Natural killer cell (primary cell): ENCODE results near the gene IL17D. TPM values are rescaled to one million over a fixed set of nuclear protein-coding genes. Genes with fewer than 3 reads are reported as not detected.

Experiments
- ATAC-seq, 3 donors: fragments of 150-1000 bp in 2 of 3; fragments of 200-7000 bp in 1 of 3; cut with Tn5 transposase; 1 replicate in 1 of 3; 2 replicates in 2 of 3; pipeline ENCODE4 v1.10.0; 2021; ENCODE audit warnings: mild to moderate bottlenecking in 2 of 3, moderate library complexity in 2 of 3
- DNase-seq, 2 donors: peaks; one replicate each; pipeline versions ENCODE4 v3.0.0 to v3.0.0-alpha.2; 2013 to 2021; ENCODE audit warnings: mixed read lengths in 1 of 2
- H3K27ac ChIP-seq: one replicate; pipeline ENCODE4 v1.5.1; 2013; ENCODE audit warnings: mild to moderate bottlenecking, low read length
- H3K27me3 ChIP-seq: one replicate; pipeline ENCODE4 v1.6.1; 2013; ENCODE audit warnings: low read length; ENCODE audit not compliant: control insufficient read depth, insufficient read depth
- H3K36me3 ChIP-seq: one replicate; pipeline ENCODE4 v1.6.1; 2013; ENCODE audit warnings: low read length; ENCODE audit not compliant: control insufficient read depth, insufficient read depth
- H3K4me1 ChIP-seq: one replicate; pipeline ENCODE4 v1.6.1; 2013; ENCODE audit warnings: low read length; ENCODE audit not compliant: control insufficient read depth, insufficient read depth
- H3K4me3 ChIP-seq: one replicate; pipeline ENCODE4 v1.5.1; 2013; ENCODE audit warnings: low read length
- H3K9me3 ChIP-seq: one replicate; pipeline ENCODE4 v1.6.1; 2013; ENCODE audit warnings: low read length; ENCODE audit not compliant: control insufficient read depth, insufficient read depth
- H3K27ac Mint-ChIP-seq, 2 donors: one replicate each; pipeline ENCODE4 v1.8.0; 2022; ENCODE audit warnings: mild to moderate bottlenecking in 2 of 2, mixed read lengths in 2 of 2, moderate library complexity in 1 of 2
- H3K27me3 Mint-ChIP-seq, 2 donors: one replicate each; pipeline ENCODE4 v1.8.0; 2022; ENCODE audit warnings: low read depth in 2 of 2, mixed read lengths in 2 of 2
- H3K36me3 Mint-ChIP-seq: one replicate; pipeline ENCODE4 v1.8.0; 2022; ENCODE audit warnings: mixed read lengths
- H3K4me1 Mint-ChIP-seq, 2 donors: one replicate each; pipeline ENCODE4 v1.8.0; 2022; ENCODE audit warnings: mixed read lengths in 2 of 2
- H3K4me3 Mint-ChIP-seq: one replicate; pipeline ENCODE4 v1.8.0; 2022; ENCODE audit warnings: mild to moderate bottlenecking, moderate library complexity, mixed read lengths
- H3K9me3 Mint-ChIP-seq, 2 donors: one replicate each; pipeline ENCODE4 v1.8.0; 2022; ENCODE audit warnings: mixed read lengths in 2 of 2
- CTCF ChIP-seq: fragments of 200-600 bp; IDR thresholded peaks from one replicate; pipeline ENCODE4 v1.8.0; 2022; ENCODE audit warnings: antibody characterized with exemption
- WGBS: methylation state at CpG from one replicate; pipeline ENCODE4 v1.1.7; 2013; ENCODE audit warnings: missing lambda C conversion rate; ENCODE audit not compliant: insufficient coverage; 5-methylcytosine and 5-hydroxymethylcytosine counted together
- intact Hi-C: fragments of 100-400 bp; cut with micrococcal nuclease; formaldehyde crosslinking; loops from one replicate; pipeline ENCODE4 v1.14.2; 2022
- total RNA-seq, 4 donors: library from RNA; stranded (reverse); fragments of 120-200 nt in 1 of 4; gene quantifications; one replicate each; pipeline versions ENCODE4 v1.2.3 to v1.2.4, GENCODE V29; 2013 to 2022

Gene IL17D
- total RNA-seq, 3 donors from 2014 or later (not counting 1 experiment from before 2014, with no cell fraction given) = 0.14 to 0.33 (median 0.25) TPM

- no peaks in the 10 kb centered on the region for H3K9me3 ChIP-seq
- intact Hi-C loops = no loop called here
- Mint-ChIP-seq H3K9me3 (no peaks in the 10 kb centered on the region), H3K4me3 (no peak overlapping the region), H3K27ac (no peak overlapping the region), H3K4me1 (no peaks in the 10 kb centered on the region), H3K36me3 (no peaks in the 10 kb centered on the region), H3K27me3 (peaks cover 2 to 12% of the 10 kb centered on the region in 2 donors)
- H3K36me3 ChIP-seq = no peaks in the 10 kb centered on the region
- H3K4me1 ChIP-seq = peaks cover 12% of the 10 kb centered on the region
- TF ChIP-seq CTCF = no peak
- no peak overlapping the region for H3K27ac ChIP-seq
- ATAC-seq = no peak
- no peak overlapping the region for H3K4me3 ChIP-seq
- 87% methylated on average over 10 of the region's 11 CpGs for WGBS
- H3K27me3 ChIP-seq = peaks cover 11% of the 10 kb centered on the region
- DNase-seq = no peak
Measured at GRCh38 chr13:20720499-20720898, 17.0 kb downstream of the IL17D start.

DNA sequence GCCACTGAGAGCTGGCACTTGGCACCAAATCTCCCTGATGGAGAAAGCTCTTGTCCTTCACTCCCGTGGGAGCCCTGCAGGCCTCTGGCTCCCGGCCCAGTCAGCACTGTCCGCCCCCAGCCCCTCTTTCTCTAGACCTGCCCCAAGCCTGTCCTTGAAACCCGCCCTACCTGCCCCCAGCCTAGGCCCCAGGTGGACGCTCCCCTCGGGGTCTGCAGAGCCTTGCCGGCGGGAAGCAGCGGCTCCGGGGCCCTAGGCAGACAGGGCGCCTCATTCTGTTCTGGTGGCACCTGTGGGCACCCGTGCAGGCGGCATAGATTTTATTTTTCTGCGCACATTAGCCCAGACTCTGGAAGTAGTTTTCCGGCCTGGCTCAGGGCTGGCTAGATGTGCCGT lies 17.6 kb downstream of the IL17D start:
- Histone ChIP-seq H3K4me1 (peaks cover 12% of the 10 kb centered on the region), H3K4me3 (no peak overlapping the region), H3K27me3 (peaks cover 11% of the 10 kb centered on the region), H3K9me3 (no peaks in the 10 kb centered on the region), H3K36me3 (no peaks in the 10 kb centered on the region), H3K27ac (no peak overlapping the region)
- Mint-ChIP-seq H3K9me3 (no peaks in the 10 kb centered on the region), H3K4me1 (no peaks in the 10 kb centered on the region), H3K27ac (no peak overlapping the region), H3K4me3 (no peak overlapping the region), H3K36me3 (no peaks in the 10 kb centered on the region), H3K27me3 (peaks cover 2 to 12% of the 10 kb centered on the region in 2 donors)
- no peak for ATAC-seq
- DNase-seq = no peak
- intact Hi-C loops = no loop called here
- WGBS = 88% methylated on average over 16 of the region's 16 CpGs
- no peak for TF ChIP-seq CTCF

DNA sequence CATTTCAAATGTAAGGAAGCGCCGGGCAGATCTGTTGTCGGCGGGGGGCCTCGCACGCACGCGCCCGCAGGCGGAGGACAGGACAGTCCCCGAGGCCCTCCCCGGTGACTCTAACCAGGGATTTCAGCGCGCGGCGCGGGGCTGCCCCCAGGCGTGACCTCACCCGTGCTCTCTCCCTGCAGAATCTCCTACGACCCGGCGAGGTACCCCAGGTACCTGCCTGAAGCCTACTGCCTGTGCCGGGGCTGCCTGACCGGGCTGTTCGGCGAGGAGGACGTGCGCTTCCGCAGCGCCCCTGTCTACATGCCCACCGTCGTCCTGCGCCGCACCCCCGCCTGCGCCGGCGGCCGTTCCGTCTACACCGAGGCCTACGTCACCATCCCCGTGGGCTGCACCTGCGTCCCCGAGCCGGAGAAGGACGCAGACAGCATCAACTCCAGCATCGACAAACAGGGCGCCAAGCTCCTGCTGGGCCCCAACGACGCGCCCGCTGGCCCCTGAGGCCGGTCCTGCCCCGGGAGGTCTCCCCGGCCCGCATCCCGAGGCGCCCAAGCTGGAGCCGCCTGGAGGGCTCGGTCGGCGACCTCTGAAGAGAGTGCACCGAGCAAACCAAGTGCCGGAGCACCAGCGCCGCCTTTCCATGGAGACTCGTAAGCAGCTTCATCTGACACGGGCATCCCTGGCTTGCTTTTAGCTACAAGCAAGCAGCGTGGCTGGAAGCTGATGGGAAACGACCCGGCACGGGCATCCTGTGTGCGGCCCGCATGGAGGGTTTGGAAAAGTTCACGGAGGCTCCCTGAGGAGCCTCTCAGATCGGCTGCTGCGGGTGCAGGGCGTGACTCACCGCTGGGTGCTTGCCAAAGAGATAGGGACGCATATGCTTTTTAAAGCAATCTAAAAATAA lies 18.2 kb downstream of the IL17D start:
- H3K36me3 ChIP-seq = no peaks in the 10 kb centered on the region
- ATAC-seq = peak in 1 of 3 donors; percentile 50
- no peak overlapping the region for H3K4me3 ChIP-seq
- DNase-seq = no peak
- Mint-ChIP-seq H3K4me1 (no peaks in the 10 kb centered on the region), H3K9me3 (no peaks in the 10 kb centered on the region), H3K36me3 (no peaks in the 10 kb centered on the region), H3K27me3 (peaks cover 2 to 12% of the 10 kb centered on the region in 2 donors), H3K4me3 (no peak overlapping the region), H3K27ac (no peak overlapping the region)
- no peak for TF ChIP-seq CTCF
- 18% methylated on average over 77 of the region's 81 CpGs for WGBS
- intact Hi-C loops = no loop called here
- H3K4me1 ChIP-seq = peaks cover 12% of the 10 kb centered on the region
- no peaks in the 10 kb centered on the region for H3K9me3 ChIP-seq
- H3K27me3 ChIP-seq = peaks cover 11% of the 10 kb centered on the region
- H3K27ac ChIP-seq = no peak overlapping the region
